Karpas-422 (cell line): ENCODE results near the gene ATP5PB. TPM values are rescaled to one million over a fixed set of nuclear protein-coding genes. Genes with fewer than 3 reads are reported as not detected.

ENCODE experiments used
- DNase-seq: peaks from one replicate; pipeline ENCODE4 v3.0.0-alpha.2; 2015
- H2AFZ ChIP-seq: fragments of 200-600 bp; sonication (generic); 2 replicates; pipeline ENCODE4 v1.6.1; 2014; ENCODE audit warnings: antibody characterized with exemption, low read length, mixed read lengths
- H3K27ac ChIP-seq: fragments of 200-600 bp; sonication (generic); 2 replicates; pipeline ENCODE4 v1.5.1; 2014; ENCODE audit warnings: mild to moderate bottlenecking, low read length, moderate library complexity
- H3K27me3 ChIP-seq: fragments of 200-600 bp; sonication (generic); 2 replicates; pipeline ENCODE4 v1.6.1; 2014; ENCODE audit warnings: low read length, mixed read lengths
- H3K36me3 ChIP-seq: fragments of 200-600 bp; sonication (generic); 2 replicates; pipeline ENCODE4 v1.6.1; 2014; ENCODE audit warnings: low read length, mixed read lengths; ENCODE audit not compliant: insufficient read depth
- H3K4me1 ChIP-seq: fragments of 200-600 bp; sonication (generic); 2 replicates; pipeline ENCODE4 v1.6.1; 2014; ENCODE audit warnings: mild to moderate bottlenecking, low read length, mixed read lengths
- H3K4me2 ChIP-seq: fragments of 200-600 bp; sonication (generic); 2 replicates; pipeline ENCODE4 v1.6.1; 2014; ENCODE audit warnings: low read length, low read depth, mild to moderate bottlenecking; ENCODE audit not compliant: poor library complexity, severe bottlenecking
- H3K4me3 ChIP-seq: fragments of 200-600 bp; sonication (generic); 2 replicates; pipeline ENCODE4 v1.5.1; 2014; ENCODE audit warnings: mild to moderate bottlenecking, antibody characterized with exemption, low read length, mixed read lengths
- H3K79me2 ChIP-seq: fragments of 200-600 bp; sonication (generic); 2 replicates; pipeline ENCODE4 v1.6.1; 2014; ENCODE audit warnings: mild to moderate bottlenecking, low read length, mixed read lengths
- H3K9ac ChIP-seq: fragments of 200-600 bp; sonication (generic); 2 replicates; pipeline ENCODE4 v1.6.0; 2014; ENCODE audit warnings: low read length
- H3K9me2 ChIP-seq: fragments of 200-600 bp; sonication (generic), shearing (Covaris generic); replicated peaks from 2 replicates; pipeline ENCODE4 v1.6.0; 2014; ENCODE audit warnings: mild to moderate bottlenecking, low read length, moderate library complexity; ENCODE audit not compliant: insufficient read depth
- H3K9me3 ChIP-seq: fragments of 300-700, 200-600 bp; sonication (generic); 2 replicates; pipeline ENCODE4 v1.6.1; 2014; ENCODE audit warnings: low read length, mixed read lengths
- H4K20me1 ChIP-seq: fragments of 200-600 bp; sonication (generic); 2 replicates; pipeline ENCODE4 v1.6.1; 2014; ENCODE audit warnings: mild to moderate bottlenecking, antibody characterized with exemption, low read length, low read depth; ENCODE audit not compliant: insufficient read depth
- total RNA-seq: library from RNA; depleted of rRNA; stranded (reverse); fragments of >200 nt; shearing (Covaris generic); gene quantifications from 2 replicates; pipeline ENCODE4 v1.2.3, GENCODE V29; 2014; ENCODE audit warnings: low replicate concordance

ATP5PB gene
- total RNA-seq, 1 experiment from 2014 or later: 590 TPM

- no peak for DNase-seq
- Histone ChIP-seq H3K79me2 (0 out of 2 replicates have a peak, but pooled peaks cover 3% of the 10 kb centered on the region), H3K9ac (no peak overlapping the region), H3K4me3 (no peak overlapping the region), H3K9me3 (no peaks in the 10 kb centered on the region), H3K36me3 (peaks cover 65% of the 10 kb centered on the region), H4K20me1 (0 out of 2 replicates have a peak, but pooled peaks cover 10% of the 10 kb centered on the region), H3K4me1 (peaks cover 3% of the 10 kb centered on the region; the same call in 1 of the 2 replicates), H2AFZ (no peak overlapping the region), H3K4me2 (no peak overlapping the region), H3K9me2 (no peaks in the 10 kb centered on the region), H3K27me3 (no peaks in the 10 kb centered on the region), H3K27ac (no peak overlapping the region)
These were observed 9.6 kb upstream of the ATP5PB start for GRCh38 chr1:111439461-111440351.

- Histone ChIP-seq H2AFZ (no peak overlapping the region), H3K36me3 (peaks cover 84% of the 10 kb centered on the region), H3K4me2 (no peak overlapping the region), H3K9ac (no peak overlapping the region), H3K27me3 (no peaks in the 10 kb centered on the region), H3K4me1 (peaks cover 3% of the 10 kb centered on the region; the same call in 1 of the 2 replicates), H4K20me1 (0 out of 2 replicates have a peak, but pooled peaks cover 8% of the 10 kb centered on the region), H3K9me3 (no peaks in the 10 kb centered on the region), H3K9me2 (no peaks in the 10 kb centered on the region), H3K79me2 (peaks cover 19% of the 10 kb centered on the region), H3K4me3 (no peak overlapping the region), H3K27ac (no peak overlapping the region)
- DNase-seq: peak; percentile 77
These were observed 7.6 kb upstream of the ATP5PB start for GRCh38 chr1:111441573-111442192.

GRCh38 chr1:111442457-111442856 is 6.8 kb upstream of the ATP5PB start:
- no peak overlapping the region for H3K4me2 ChIP-seq
- H3K36me3 ChIP-seq: peaks cover 89% of the 10 kb centered on the region
- H3K79me2 ChIP-seq: peaks cover 27% of the 10 kb centered on the region
- no peaks in the 10 kb centered on the region for H3K27me3 ChIP-seq
- no peak for DNase-seq
- no peaks in the 10 kb centered on the region for H3K9me2 ChIP-seq
- 0 out of 2 replicates have a peak, but pooled peaks cover 10% of the 10 kb centered on the region for H4K20me1 ChIP-seq
- no peak overlapping the region for H2AFZ ChIP-seq
- peaks cover 5% of the 10 kb centered on the region for H3K4me1 ChIP-seq
- H3K9ac ChIP-seq: no peak overlapping the region
- no peak overlapping the region for H3K4me3 ChIP-seq
- H3K27ac ChIP-seq: no peak overlapping the region
- H3K9me3 ChIP-seq: no peaks in the 10 kb centered on the region

GRCh38 chr1:111444031-111444430 is 5.2 kb upstream of the ATP5PB start:
- Histone ChIP-seq H3K4me3 (no peak overlapping the region), H3K9me3 (no peaks in the 10 kb centered on the region), H3K36me3 (peaks cover 75% of the 10 kb centered on the region), H3K27ac (no peak overlapping the region), H3K79me2 (peaks cover 43% of the 10 kb centered on the region), H3K27me3 (no peaks in the 10 kb centered on the region), H3K9ac (no peak overlapping the region), H3K9me2 (no peaks in the 10 kb centered on the region), H4K20me1 (0 out of 2 replicates have a peak, but pooled peaks cover 17% of the 10 kb centered on the region), H3K4me1 (peaks cover 12% of the 10 kb centered on the region), H3K4me2 (no peak overlapping the region), H2AFZ (no peak overlapping the region)
- DNase-seq: no peak

- Histone ChIP-seq H3K27me3 (no peaks in the 10 kb centered on the region), H3K9me2 (0 out of 2 replicates have a peak, but pooled peaks cover 5% of the 10 kb centered on the region), H2AFZ (no peak overlapping the region), H3K79me2 (peaks cover 66% of the 10 kb centered on the region), H3K9ac (no peak overlapping the region), H3K4me1 (peaks cover 27% of the 10 kb centered on the region), H3K27ac (no peak overlapping the region), H4K20me1 (0 out of 2 replicates have a peak, but pooled peaks cover 11% of the 10 kb centered on the region), H3K36me3 (peaks cover 66% of the 10 kb centered on the region; the same call in 1 of the 2 replicates), H3K4me2 (peak overlapping the region; percentile 90), H3K9me3 (no peaks in the 10 kb centered on the region), H3K4me3 (no peak overlapping the region)
- DNase-seq: no peak
These were observed 2.7 kb upstream of the ATP5PB start for GRCh38 chr1:111446546-111446945.

GRCh38 chr1:111446967-111447892 is 2.0 kb upstream of the ATP5PB start:
- Histone ChIP-seq H3K9me3 (no peaks in the 10 kb centered on the region), H3K9me2 (0 out of 2 replicates have a peak, but pooled peaks cover 5% of the 10 kb centered on the region), H3K4me1 (peaks cover 31% of the 10 kb centered on the region), H3K79me2 (peaks cover 72% of the 10 kb centered on the region), H3K4me2 (peak overlapping the region; percentile 90), H3K4me3 (peak overlapping the region; percentile 95), H4K20me1 (0 out of 2 replicates have a peak, but pooled peaks cover 11% of the 10 kb centered on the region), H3K27me3 (no peaks in the 10 kb centered on the region), H2AFZ (no peak overlapping the region), H3K36me3 (peaks cover 61% of the 10 kb centered on the region; the same call in 1 of the 2 replicates), H3K9ac (peak overlapping the region; percentile 94), H3K27ac (no peak overlapping the region)
- DNase-seq: no peak

- peak; percentile 63 for DNase-seq
- Histone ChIP-seq H3K79me2 (peaks cover 85% of the 10 kb centered on the region), H3K4me2 (peak overlapping the region; percentile 90), H4K20me1 (0 out of 2 replicates have a peak, but pooled peaks cover 11% of the 10 kb centered on the region), H2AFZ (no peak overlapping the region; the same call in 1 of the 2 replicates), H3K9ac (peak overlapping the region; percentile 94), H3K4me1 (peaks cover 33% of the 10 kb centered on the region), H3K27me3 (no peaks in the 10 kb centered on the region), H3K4me3 (peak overlapping the region; percentile 95), H3K9me2 (0 out of 2 replicates have a peak, but pooled peaks cover 5% of the 10 kb centered on the region), H3K27ac (peak overlapping the region; percentile 19; the same call in 1 of the 2 replicates), H3K36me3 (peaks cover 55% of the 10 kb centered on the region; the same call in 1 of the 2 replicates), H3K9me3 (no peaks in the 10 kb centered on the region)
These were observed 764 bp upstream of the ATP5PB start for GRCh38 chr1:111448482-111448917.
